GM12865 (cell line): Measurements from ENCODE around the gene GZMB.
A peak's percentile ranks its signal among the peaks of the same experiment; 100 is the strongest.
"Not testable (repeated sequence)": the region's sequence is repeated elsewhere in the genome, so short reads cannot be mapped to it uniquely, and the experiment has no call there.

Experiments used
- DNase-seq: peaks from one replicate; pipeline ENCODE4 v3.0.0; 2010; ENCODE audit warnings: low read depth
- H3K4me3 ChIP-seq: 2 replicates; pipeline ENCODE4 v1.5.1; 2011; ENCODE audit warnings: mild to moderate bottlenecking, low read depth, low read length, control low read depth
- CTCF ChIP-seq: IDR thresholded peaks from 2 replicates; pipeline ENCODE4 v1.5.1; 2011; ENCODE audit warnings: low read length, control low read depth, low read depth, inconsistent platforms; ENCODE audit not compliant: insufficient read depth; ENCODE audit errors: missing control alignments

Gene GZMB

DNA sequence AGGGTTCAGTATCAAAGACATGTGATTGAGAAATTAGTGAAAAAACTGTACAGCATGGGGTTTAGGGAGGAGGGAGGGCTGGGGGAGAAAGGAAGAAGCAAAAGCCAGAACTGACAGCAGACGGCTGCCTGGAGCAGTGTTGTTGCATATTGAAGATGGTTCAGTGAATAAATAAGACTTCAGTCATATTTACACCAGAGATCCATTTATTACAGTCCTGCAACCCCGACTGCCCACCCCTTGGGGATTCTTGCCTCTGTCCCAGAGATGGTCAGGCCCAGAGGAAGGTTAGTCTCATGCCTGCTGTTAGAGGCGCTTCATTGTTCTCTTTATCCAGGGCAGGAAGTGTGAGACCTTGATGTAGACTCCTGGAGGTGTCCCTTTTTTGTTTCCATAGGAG lies 27.7 kb downstream of the GZMB start:
- no peak for DNase-seq
- H3K4me3 ChIP-seq, result no peak overlapping the region
- no peak for TF ChIP-seq CTCF

GRCh38 chr14:24605435-24606190 lies 28.4 kb downstream of the GZMB start:
- no peak overlapping the region for H3K4me3 ChIP-seq
- DNase-seq, result peak; percentile 76
- TF ChIP-seq CTCF, result peak; percentile 97

- H3K4me3 ChIP-seq, result no peak overlapping the region
- DNase-seq, result no peak
- TF ChIP-seq CTCF, result no peak
These were observed 36.6 kb downstream of the GZMB start for GRCh38 chr14:24597403-24597802.

GRCh38 chr14:24595073-24595808 lies 38.7 kb downstream of the GZMB start:
- DNase-seq, result no peak
- no peak for TF ChIP-seq CTCF
- no peak overlapping the region for H3K4me3 ChIP-seq

DNA sequence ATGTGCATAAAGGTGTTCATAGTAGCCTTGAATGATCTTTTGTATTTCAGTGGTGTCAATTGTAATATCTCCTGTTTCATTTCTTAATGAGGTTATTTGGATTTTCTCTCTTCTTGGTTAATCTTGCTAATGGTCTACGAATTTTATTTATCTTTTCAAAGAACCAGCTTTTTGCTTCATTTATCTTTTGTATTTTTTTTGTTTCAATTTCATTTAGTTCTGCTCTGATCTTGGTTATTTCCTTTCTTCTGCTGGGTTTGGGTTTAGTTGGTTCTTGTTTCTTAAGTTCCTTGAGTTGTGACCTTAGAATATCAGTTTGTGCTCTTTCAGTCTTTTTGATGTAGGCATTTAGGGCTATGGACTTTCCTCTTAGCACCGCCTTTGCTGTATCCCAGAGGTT lies 43.0 kb downstream of the GZMB start:
- not testable (repeated sequence) for DNase-seq, H3K4me3 ChIP-seq

- DNase-seq, H3K4me3 ChIP-seq: not testable (repeated sequence)
These were observed 49.6 kb downstream of the GZMB start for GRCh38 chr14:24584402-24584801.
